Fibroblast of lung (primary cell): ENCODE measurements around the gene PLCH2.
A peak's percentile ranks its signal among the peaks of the same experiment; 100 is the strongest.

Experiments
- CTCF ChIP-seq, 2 donors: IDR thresholded peaks in 1 of 2; conservative IDR thresholded peaks in 1 of 2; 1 replicate in 1 of 2; 2 replicates in 1 of 2; pipeline ENCODE4 v1.5.1; 2011 to 2012; ENCODE audit warnings: low read length in 2 of 2, control low read depth in 1 of 2, inconsistent platforms in 1 of 2, low read depth in 1 of 2, mild to moderate bottlenecking in 1 of 2
- EZH2 ChIP-seq: IDR thresholded peaks from 2 replicates; pipeline ENCODE4 v1.5.1; 2012; ENCODE audit warnings: low read length, control low read depth, mild to moderate bottlenecking; ENCODE audit errors: missing control alignments

- no peak for TF ChIP-seq EZH2
- peak in 1 of 2 donors; percentile 7 for TF ChIP-seq CTCF (conservative IDR thresholded peaks at IDR 0.05 in 1 of 2, IDR thresholded peaks at IDR 0.05 in 1 of 2; ENCODE audit: low read depth in 1 of 2, low read length in 2 of 2)
These were observed 50.1 kb downstream of the PLCH2 start, which contains the start of gene PANK4 for GRCh38 chr1:2525920-2526823.
